Retina (tissue), 1 donor: ENCODE measurements around the gene MKRN2.
"Not testable (repeated sequence)": the region's sequence is repeated elsewhere in the genome, so short reads cannot be mapped to it uniquely, and the experiment has no call there.

ENCODE experiments used
- DNase-seq: peaks from one replicate; pipeline ENCODE4 v3.0.0-alpha.2; 2016

The MKRN2 gene

GRCh38 chr3:12591456-12591855 is 34.6 kb downstream of the MKRN2 start:
- DNase-seq = no peak

GRCh38 chr3:12591997-12592715 is 35.3 kb downstream of the MKRN2 start:
- no peak for DNase-seq

GRCh38 chr3:12593473-12593872 is 36.6 kb downstream of the MKRN2 start:
- no peak for DNase-seq

GRCh38 chr3:12598890-12599289 is 42.0 kb downstream of the MKRN2 start:
- DNase-seq = no peak

- DNase-seq = no peak
These were observed 44.2 kb downstream of the MKRN2 start for GRCh38 chr3:12601072-12601471.

- no peak for DNase-seq
These were observed 47.1 kb downstream of the MKRN2 start for GRCh38 chr3:12603969-12604368.

- DNase-seq = no peak
These were observed 51.5 kb downstream of the MKRN2 start for GRCh38 chr3:12608376-12608775.

- no peak for DNase-seq
These were observed 54.2 kb downstream of the MKRN2 start for GRCh38 chr3:12611117-12611516.

- DNase-seq = no peak
These were observed 55.8 kb downstream of the MKRN2 start for GRCh38 chr3:12612514-12613226.

- DNase-seq = no peak
These were observed 56.4 kb downstream of the MKRN2 start for GRCh38 chr3:12613250-12613649.

GRCh38 chr3:12615266-12615665 is 58.4 kb downstream of the MKRN2 start:
- DNase-seq = no peak

- no peak for DNase-seq
These were observed 61.5 kb downstream of the MKRN2 start for GRCh38 chr3:12618426-12618825.

GRCh38 chr3:12620305-12620704 is 63.4 kb downstream of the MKRN2 start:
- no peak for DNase-seq

GRCh38 chr3:12620729-12621128 is 63.8 kb downstream of the MKRN2 start:
- no peak for DNase-seq

- DNase-seq = no peak
These were observed 65.4 kb downstream of the MKRN2 start for GRCh38 chr3:12622335-12622734.

GRCh38 chr3:12624056-12624455 is 67.2 kb downstream of the MKRN2 start:
- no peak for DNase-seq

GRCh38 chr3:12624964-12625363 is 68.1 kb downstream of the MKRN2 start:
- not testable (repeated sequence) for DNase-seq

- no peak for DNase-seq
These were observed 70.5 kb downstream of the MKRN2 start for GRCh38 chr3:12627370-12627769.

GRCh38 chr3:12628813-12629212 is 71.9 kb downstream of the MKRN2 start:
- no peak for DNase-seq

GRCh38 chr3:12629560-12629959 is 72.7 kb downstream of the MKRN2 start:
- DNase-seq = no peak

GRCh38 chr3:12630292-12630691 is 73.4 kb downstream of the MKRN2 start:
- no peak for DNase-seq

- DNase-seq = not testable (repeated sequence)
These were observed 74.0 kb downstream of the MKRN2 start for GRCh38 chr3:12630843-12631242.

- no peak for DNase-seq
These were observed 75.6 kb downstream of the MKRN2 start for GRCh38 chr3:12632523-12632922.

GRCh38 chr3:12633108-12633507 is 76.2 kb downstream of the MKRN2 start:
- no peak for DNase-seq
